Endothelial cell (in vitro differentiated cells): ENCODE data around the gene DAP. TPM values are rescaled to one million over a fixed set of nuclear protein-coding genes. Genes with fewer than 3 reads are reported as not detected.

ENCODE experiments used
- DNase-seq: peaks from one replicate; pipeline ENCODE4 v3.0.0; 2021; ENCODE audit warnings: low spot score
- H3K27ac Mint-ChIP-seq: one replicate; pipeline ENCODE4 v1.8.0; 2021; ENCODE audit warnings: mixed read lengths, inconsistent platforms; ENCODE audit not compliant: unreplicated experiment
- H3K27me3 Mint-ChIP-seq: one replicate; pipeline ENCODE4 v1.8.0; 2021; ENCODE audit warnings: mild to moderate bottlenecking, moderate library complexity, mixed read lengths, inconsistent platforms; ENCODE audit not compliant: unreplicated experiment
- H3K36me3 Mint-ChIP-seq: one replicate; pipeline ENCODE4 v1.8.0; 2021; ENCODE audit warnings: mild to moderate bottlenecking, low read depth, mixed read lengths, inconsistent platforms; ENCODE audit not compliant: unreplicated experiment
- H3K4me1 Mint-ChIP-seq: one replicate; pipeline ENCODE4 v1.8.0; 2021; ENCODE audit warnings: mild to moderate bottlenecking, mixed read lengths, inconsistent platforms; ENCODE audit not compliant: unreplicated experiment
- H3K4me3 Mint-ChIP-seq: one replicate; pipeline ENCODE4 v1.8.0; 2021; ENCODE audit warnings: mild to moderate bottlenecking, mixed read lengths, inconsistent platforms; ENCODE audit not compliant: unreplicated experiment
- H3K9me3 Mint-ChIP-seq: one replicate; pipeline ENCODE4 v1.8.0; 2021; ENCODE audit warnings: mixed read lengths, inconsistent platforms; ENCODE audit not compliant: unreplicated experiment
- total RNA-seq: library from RNA; stranded (reverse); fragmentation: NEBNext Ultra II Directional; extraction: Animal tissue kit (Norgen Biotek cat#: 25700); gene quantifications from one replicate; pipeline ENCODE4 v1.2.1, GENCODE V29; 2021; ENCODE audit not compliant: unreplicated experiment
- TF ChIP-seq, protein P1 (sequence below): fragments of 200-600 bp; sonication (generic); IDR thresholded peaks from one replicate; pipeline ENCODE4 v1.5.0; 2021; ENCODE audit warnings: antibody characterized with exemption; ENCODE audit not compliant: unreplicated experiment

DAP gene
- total RNA-seq, 1 donor from 2014 or later = 231 TPM

- DNase-seq = no peak
- Mint-ChIP-seq H3K36me3 (no peaks in the 10 kb centered on the region), H3K27ac (no peak overlapping the region), H3K27me3 (peaks cover 6% of the 10 kb centered on the region), H3K4me3 (no peak overlapping the region), H3K9me3 (no peaks in the 10 kb centered on the region), H3K4me1 (peaks cover 12% of the 10 kb centered on the region)
- TF ChIP-seq, protein P1, sequence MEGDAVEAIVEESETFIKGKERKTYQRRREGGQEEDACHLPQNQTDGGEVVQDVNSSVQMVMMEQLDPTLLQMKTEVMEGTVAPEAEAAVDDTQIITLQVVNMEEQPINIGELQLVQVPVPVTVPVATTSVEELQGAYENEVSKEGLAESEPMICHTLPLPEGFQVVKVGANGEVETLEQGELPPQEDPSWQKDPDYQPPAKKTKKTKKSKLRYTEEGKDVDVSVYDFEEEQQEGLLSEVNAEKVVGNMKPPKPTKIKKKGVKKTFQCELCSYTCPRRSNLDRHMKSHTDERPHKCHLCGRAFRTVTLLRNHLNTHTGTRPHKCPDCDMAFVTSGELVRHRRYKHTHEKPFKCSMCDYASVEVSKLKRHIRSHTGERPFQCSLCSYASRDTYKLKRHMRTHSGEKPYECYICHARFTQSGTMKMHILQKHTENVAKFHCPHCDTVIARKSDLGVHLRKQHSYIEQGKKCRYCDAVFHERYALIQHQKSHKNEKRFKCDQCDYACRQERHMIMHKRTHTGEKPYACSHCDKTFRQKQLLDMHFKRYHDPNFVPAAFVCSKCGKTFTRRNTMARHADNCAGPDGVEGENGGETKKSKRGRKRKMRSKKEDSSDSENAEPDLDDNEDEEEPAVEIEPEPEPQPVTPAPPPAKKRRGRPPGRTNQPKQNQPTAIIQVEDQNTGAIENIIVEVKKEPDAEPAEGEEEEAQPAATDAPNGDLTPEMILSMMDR = no peak
Observed at GRCh38 chr5:10653751-10654400, 107.2 kb downstream of the DAP start.

GRCh38 chr5:10653043-10653442 lies 108.0 kb downstream of the DAP start:
- peaks cover 12% of the 10 kb centered on the region for H3K4me1 Mint-ChIP-seq
- H3K9me3 Mint-ChIP-seq = no peaks in the 10 kb centered on the region
- no peak overlapping the region for H3K27ac Mint-ChIP-seq
- no peak for DNase-seq
- no peak overlapping the region for H3K4me3 Mint-ChIP-seq
- peaks cover 6% of the 10 kb centered on the region for H3K27me3 Mint-ChIP-seq
- no peaks in the 10 kb centered on the region for H3K36me3 Mint-ChIP-seq
- TF ChIP-seq, protein P1 = no peak

DNA sequence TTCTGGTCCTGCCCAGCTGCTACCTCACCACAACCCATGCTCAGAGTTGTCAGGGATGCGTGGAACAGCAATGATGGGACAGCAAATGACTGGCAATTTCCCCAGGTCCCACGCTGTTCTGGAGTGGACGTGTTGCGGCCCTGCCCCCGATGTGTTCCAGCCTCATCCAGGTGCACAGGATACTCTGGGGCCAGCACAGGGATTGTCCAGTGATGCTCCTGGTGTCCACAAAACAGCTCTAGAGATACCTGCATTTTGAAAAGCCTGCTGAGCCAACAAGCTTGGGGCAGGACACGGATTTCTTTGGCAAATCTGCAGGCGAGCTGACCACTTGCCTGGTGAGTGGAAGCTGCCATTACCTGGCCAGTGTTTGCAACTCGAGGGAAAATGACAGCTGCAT lies 108.4 kb downstream of the DAP start:
- TF ChIP-seq, protein P1 = no peak
- Mint-ChIP-seq H3K4me3 (no peak overlapping the region), H3K27ac (no peak overlapping the region), H3K9me3 (no peaks in the 10 kb centered on the region), H3K4me1 (peaks cover 12% of the 10 kb centered on the region), H3K36me3 (no peaks in the 10 kb centered on the region), H3K27me3 (peaks cover 6% of the 10 kb centered on the region)
- no peak for DNase-seq

- no peak for DNase-seq
- TF ChIP-seq, protein P1 = no peak
- peaks cover 12% of the 10 kb centered on the region for H3K4me1 Mint-ChIP-seq
- peaks cover 6% of the 10 kb centered on the region for H3K27me3 Mint-ChIP-seq
- no peaks in the 10 kb centered on the region for H3K9me3 Mint-ChIP-seq
- no peaks in the 10 kb centered on the region for H3K36me3 Mint-ChIP-seq
- H3K4me3 Mint-ChIP-seq = no peak overlapping the region
- no peak overlapping the region for H3K27ac Mint-ChIP-seq
Observed at GRCh38 chr5:10652151-10652550, 108.9 kb downstream of the DAP start.

DNA sequence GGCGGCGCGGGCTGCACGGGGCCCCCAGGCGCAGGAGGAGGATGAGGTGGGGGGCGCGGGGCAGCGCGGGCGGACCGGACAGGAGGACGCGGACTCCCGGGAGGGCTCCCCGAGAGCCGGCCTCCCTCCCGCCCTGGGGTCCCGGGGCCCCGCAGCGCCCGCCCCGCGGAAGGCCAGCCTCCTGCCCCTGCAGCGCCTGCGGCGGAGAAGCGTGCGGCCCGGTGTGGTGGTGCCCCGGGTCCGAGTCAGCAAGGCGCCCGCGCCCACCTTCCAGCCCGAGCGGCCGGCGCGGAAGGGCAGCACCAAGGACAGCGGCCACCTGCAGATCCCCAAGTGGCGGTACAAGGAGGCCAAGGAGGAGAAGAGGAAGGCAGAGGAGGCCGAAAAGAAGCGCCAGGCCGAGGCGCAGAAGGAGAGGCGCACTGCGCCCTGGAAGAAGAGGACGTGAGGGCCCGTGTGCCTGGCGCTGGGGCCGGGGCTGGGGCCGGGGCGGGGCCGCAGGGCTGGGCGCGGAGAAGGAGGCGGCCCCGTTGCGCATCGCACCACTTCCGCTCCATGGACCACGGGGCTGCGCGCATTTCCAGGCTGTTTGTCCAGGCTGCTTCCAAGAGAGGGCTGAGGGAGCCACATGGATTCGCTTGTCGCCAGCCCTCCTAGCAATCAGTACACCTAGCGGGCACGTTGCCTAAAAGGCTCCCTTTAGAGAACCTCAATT lies 111.2 kb downstream of the DAP start:
- H3K4me1 Mint-ChIP-seq = no peaks in the 10 kb centered on the region
- H3K4me3 Mint-ChIP-seq = no peak overlapping the region
- peaks cover 3% of the 10 kb centered on the region for H3K27me3 Mint-ChIP-seq
- no peaks in the 10 kb centered on the region for H3K9me3 Mint-ChIP-seq
- no peak overlapping the region for H3K27ac Mint-ChIP-seq
- peak; percentile 41 for DNase-seq
- TF ChIP-seq, protein P1 = no peak
- no peaks in the 10 kb centered on the region for H3K36me3 Mint-ChIP-seq
